Sigmoid colon (tissue), 4 donors: ENCODE data around the gene CHRNB4.

ENCODE experiments used
- EP300 ChIP-seq, 4 donors: sonication (generic); formaldehyde crosslinking; IDR thresholded peaks; one replicate each; pipeline ENCODE4 v1.6.1; 2017; ENCODE audit warnings: antibody characterized with exemption in 4 of 4
- POLR2A ChIP-seq, 2 donors: fragments of 450-650 bp; IDR thresholded peaks; one replicate each; pipeline ENCODE4 v1.6.1; 2016; ENCODE audit warnings: antibody characterized with exemption in 2 of 2, mild to moderate bottlenecking in 2 of 2, moderate library complexity in 2 of 2
- POLR2AphosphoS5 ChIP-seq, 4 donors: sonication (generic); formaldehyde crosslinking; IDR thresholded peaks; one replicate each; pipeline ENCODE4 v1.6.1; 2017; ENCODE audit warnings: antibody characterized with exemption in 4 of 4
- TF ChIP-seq, protein P1 (sequence below), 4 experiments: fragments of 450-650 bp in 3 of 4; fragments of 200-600 bp in 1 of 4; IDR thresholded peaks; one replicate each; pipeline ENCODE4 v1.5.1; 2016 to 2019; ENCODE audit warnings: antibody characterized with exemption in 4 of 4, mild to moderate bottlenecking in 3 of 4, moderate library complexity in 2 of 4

DNA sequence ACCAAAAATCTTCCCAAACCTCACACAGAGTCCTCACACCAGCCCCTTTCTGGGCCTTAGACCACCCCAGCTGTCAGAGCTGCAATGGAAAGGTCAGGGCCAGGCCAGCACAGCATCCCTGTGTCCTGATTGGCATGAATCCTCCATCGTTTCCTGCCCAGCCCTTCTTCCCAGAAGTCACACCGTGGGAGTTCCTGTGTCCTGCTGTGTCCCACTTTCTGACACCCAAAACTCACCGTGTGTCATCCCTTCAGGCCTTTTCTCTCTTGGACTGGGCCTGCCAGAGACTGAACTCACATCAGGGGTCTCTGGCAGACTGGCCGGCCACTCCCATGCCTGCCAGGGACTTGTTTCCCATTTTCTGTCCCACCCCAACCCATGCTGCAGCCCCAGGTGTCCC, 32.5 kb upstream of the CHRNB4 start:
- TF ChIP-seq POLR2AphosphoS5 (IDR thresholded peaks at IDR 0.05), result no peak
- TF ChIP-seq EP300 (IDR thresholded peaks at IDR 0.05), result no peak
- TF ChIP-seq, protein P1, sequence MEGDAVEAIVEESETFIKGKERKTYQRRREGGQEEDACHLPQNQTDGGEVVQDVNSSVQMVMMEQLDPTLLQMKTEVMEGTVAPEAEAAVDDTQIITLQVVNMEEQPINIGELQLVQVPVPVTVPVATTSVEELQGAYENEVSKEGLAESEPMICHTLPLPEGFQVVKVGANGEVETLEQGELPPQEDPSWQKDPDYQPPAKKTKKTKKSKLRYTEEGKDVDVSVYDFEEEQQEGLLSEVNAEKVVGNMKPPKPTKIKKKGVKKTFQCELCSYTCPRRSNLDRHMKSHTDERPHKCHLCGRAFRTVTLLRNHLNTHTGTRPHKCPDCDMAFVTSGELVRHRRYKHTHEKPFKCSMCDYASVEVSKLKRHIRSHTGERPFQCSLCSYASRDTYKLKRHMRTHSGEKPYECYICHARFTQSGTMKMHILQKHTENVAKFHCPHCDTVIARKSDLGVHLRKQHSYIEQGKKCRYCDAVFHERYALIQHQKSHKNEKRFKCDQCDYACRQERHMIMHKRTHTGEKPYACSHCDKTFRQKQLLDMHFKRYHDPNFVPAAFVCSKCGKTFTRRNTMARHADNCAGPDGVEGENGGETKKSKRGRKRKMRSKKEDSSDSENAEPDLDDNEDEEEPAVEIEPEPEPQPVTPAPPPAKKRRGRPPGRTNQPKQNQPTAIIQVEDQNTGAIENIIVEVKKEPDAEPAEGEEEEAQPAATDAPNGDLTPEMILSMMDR (IDR thresholded peaks at IDR 0.05), result no peak
- TF ChIP-seq POLR2A (IDR thresholded peaks at IDR 0.05), result no peak
